ENCODE results near the gene PTBP2.
"Not testable (repeated sequence)": the region's sequence is repeated elsewhere in the genome, so short reads cannot be mapped to it uniquely, and the experiment has no call there.

Gene PTBP2

GRCh38 chr1:96746440-96747420 lies 25.1 kb downstream of the PTBP2 start:
- DNase-seq = no peak

GRCh38 chr1:96747565-96747964 lies 26.0 kb downstream of the PTBP2 start:
- no peak for DNase-seq

GRCh38 chr1:96748078-96748477 lies 26.5 kb downstream of the PTBP2 start:
- no peak for DNase-seq

GRCh38 chr1:96749618-96750017 lies 28.0 kb downstream of the PTBP2 start:
- DNase-seq = no peak

- no peak for DNase-seq
Observed at GRCh38 chr1:96752394-96752793, 30.8 kb downstream of the PTBP2 start.

- no peak for DNase-seq
Observed at GRCh38 chr1:96756789-96757188, 35.2 kb downstream of the PTBP2 start.

- DNase-seq = not testable (repeated sequence)
Observed at GRCh38 chr1:96762586-96762985, 41.0 kb downstream of the PTBP2 start.

- DNase-seq = no peak
Observed at GRCh38 chr1:96763514-96763913, 41.9 kb downstream of the PTBP2 start.

- DNase-seq = no peak
Observed at GRCh38 chr1:96764469-96764868, 42.9 kb downstream of the PTBP2 start.

GRCh38 chr1:96771847-96772246 lies 50.3 kb downstream of the PTBP2 start:
- DNase-seq = no peak

- no peak for DNase-seq
Observed at GRCh38 chr1:96772349-96772748, 50.8 kb downstream of the PTBP2 start.

GRCh38 chr1:96772972-96773371 lies 51.4 kb downstream of the PTBP2 start:
- no peak for DNase-seq

GRCh38 chr1:96782206-96782605 lies 60.6 kb downstream of the PTBP2 start:
- no peak for DNase-seq

GRCh38 chr1:96782856-96783255 lies 61.3 kb downstream of the PTBP2 start:
- no peak for DNase-seq

- DNase-seq = no peak
Observed at GRCh38 chr1:96790599-96790998, 69.0 kb downstream of the PTBP2 start.

- no peak for DNase-seq
Observed at GRCh38 chr1:96792220-96792619, 70.6 kb downstream of the PTBP2 start.

GRCh38 chr1:96801696-96802095 lies 80.1 kb downstream of the PTBP2 start:
- DNase-seq = not testable (repeated sequence)

- DNase-seq = no peak
Observed at GRCh38 chr1:96804648-96805047, 83.1 kb downstream of the PTBP2 start.

GRCh38 chr1:96808191-96808590 lies 86.6 kb downstream of the PTBP2 start:
- peak; percentile 38 for DNase-seq

GRCh38 chr1:96815914-96816313 lies 94.3 kb downstream of the PTBP2 start:
- no peak for DNase-seq

GRCh38 chr1:96820107-96820506 lies 98.5 kb downstream of the PTBP2 start:
- no peak for DNase-seq

GRCh38 chr1:96820671-96821070 lies 99.1 kb downstream of the PTBP2 start:
- no peak for DNase-seq

GRCh38 chr1:96825231-96825630 lies 103.6 kb downstream of the PTBP2 start:
- no peak for DNase-seq

GRCh38 chr1:96825950-96826576 lies 104.5 kb downstream of the PTBP2 start:
- DNase-seq = no peak
